ENCODE measurements around the gene AKAP6. TPM values are rescaled to one million over a fixed set of nuclear protein-coding genes. Genes with fewer than 3 reads are reported as not detected.

The AKAP6 gene
- total and polyA plus RNA-seq, 4 donors = 0.42 to 3.2 (median 1.7) TPM

DNA sequence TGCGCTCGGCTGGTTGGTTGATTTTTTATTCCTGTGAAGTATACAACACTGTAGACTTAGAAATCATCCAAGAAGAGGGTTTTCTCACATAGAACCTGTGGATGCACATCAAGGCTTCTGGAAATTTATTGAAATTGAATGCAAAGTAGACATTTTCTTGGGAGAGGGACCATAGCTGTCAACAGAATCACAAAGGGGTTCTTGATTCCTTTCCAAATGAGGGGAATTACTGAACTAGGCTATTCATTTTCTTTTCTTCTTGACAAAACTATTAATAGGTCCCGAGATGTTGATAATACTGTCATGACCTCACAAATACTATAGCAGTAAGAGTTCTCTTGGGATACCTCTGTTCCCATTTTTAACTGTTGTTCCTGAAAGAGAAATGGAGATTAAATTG, 73.9 kb downstream of the AKAP6 start:
- H3K4me1 ChIP-seq (ENCODE audit: control insufficient read depth in 4 of 4, insufficient read depth in 4 of 4, low read length in 3 of 4) = peaks cover 0 to 2% (median 0%) of the 10 kb centered on the region in 4 donors
- DNase-seq (ENCODE audit: low spot score) = no peak

More for the DNA sequence above, 73.9 kb downstream of the AKAP6 start:
- Histone ChIP-seq H3K4me3 (ENCODE audit: low read depth in 1 of 3, low read length in 3 of 3) (no peak overlapping the region), H3K9ac (ENCODE audit: low read depth in 1 of 2, low read length in 2 of 2) (no peak overlapping the region), H3K36me3 (ENCODE audit: control insufficient read depth in 4 of 4, insufficient read depth in 3 of 4, low read depth in 1 of 4, low read length in 3 of 4) (no peaks in the 10 kb centered on the region), H3K27me3 (ENCODE audit: control insufficient read depth in 4 of 4, insufficient read depth in 4 of 4, low read length in 3 of 4) (no peaks in the 10 kb centered on the region), H3K9me3 (ENCODE audit: control insufficient read depth in 4 of 4, low read length in 3 of 4) (no peaks in the 10 kb centered on the region), H3K27ac (ENCODE audit: low read depth in 1 of 2, low read length in 2 of 2) (no peak overlapping the region)
- TF ChIP-seq, protein P1, sequence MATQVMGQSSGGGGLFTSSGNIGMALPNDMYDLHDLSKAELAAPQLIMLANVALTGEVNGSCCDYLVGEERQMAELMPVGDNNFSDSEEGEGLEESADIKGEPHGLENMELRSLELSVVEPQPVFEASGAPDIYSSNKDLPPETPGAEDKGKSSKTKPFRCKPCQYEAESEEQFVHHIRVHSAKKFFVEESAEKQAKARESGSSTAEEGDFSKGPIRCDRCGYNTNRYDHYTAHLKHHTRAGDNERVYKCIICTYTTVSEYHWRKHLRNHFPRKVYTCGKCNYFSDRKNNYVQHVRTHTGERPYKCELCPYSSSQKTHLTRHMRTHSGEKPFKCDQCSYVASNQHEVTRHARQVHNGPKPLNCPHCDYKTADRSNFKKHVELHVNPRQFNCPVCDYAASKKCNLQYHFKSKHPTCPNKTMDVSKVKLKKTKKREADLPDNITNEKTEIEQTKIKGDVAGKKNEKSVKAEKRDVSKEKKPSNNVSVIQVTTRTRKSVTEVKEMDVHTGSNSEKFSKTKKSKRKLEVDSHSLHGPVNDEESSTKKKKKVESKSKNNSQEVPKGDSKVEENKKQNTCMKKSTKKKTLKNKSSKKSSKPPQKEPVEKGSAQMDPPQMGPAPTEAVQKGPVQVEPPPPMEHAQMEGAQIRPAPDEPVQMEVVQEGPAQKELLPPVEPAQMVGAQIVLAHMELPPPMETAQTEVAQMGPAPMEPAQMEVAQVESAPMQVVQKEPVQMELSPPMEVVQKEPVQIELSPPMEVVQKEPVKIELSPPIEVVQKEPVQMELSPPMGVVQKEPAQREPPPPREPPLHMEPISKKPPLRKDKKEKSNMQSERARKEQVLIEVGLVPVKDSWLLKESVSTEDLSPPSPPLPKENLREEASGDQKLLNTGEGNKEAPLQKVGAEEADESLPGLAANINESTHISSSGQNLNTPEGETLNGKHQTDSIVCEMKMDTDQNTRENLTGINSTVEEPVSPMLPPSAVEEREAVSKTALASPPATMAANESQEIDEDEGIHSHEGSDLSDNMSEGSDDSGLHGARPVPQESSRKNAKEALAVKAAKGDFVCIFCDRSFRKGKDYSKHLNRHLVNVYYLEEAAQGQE (IDR thresholded peaks at IDR 0.05) = no peak
- TF ChIP-seq TAF1 (conservative IDR thresholded peaks at IDR 0.05) = no peak
- no peak for TF ChIP-seq NR2F2 (IDR thresholded peaks at IDR 0.05)
- TF ChIP-seq EGR1 (IDR thresholded peaks at IDR 0.05; ENCODE audit: low read depth in 2 of 2) = no peak
- TF ChIP-seq GABPA (IDR thresholded peaks at IDR 0.05 in 1 of 2, conservative IDR thresholded peaks at IDR 0.05 in 1 of 2) = no peak
- TF ChIP-seq FOXA1 (IDR thresholded peaks at IDR 0.05) = no peak
- no peak for TF ChIP-seq SP1 (IDR thresholded peaks at IDR 0.05)
- TF ChIP-seq RXRA (IDR thresholded peaks at IDR 0.05) = no peak
- no peak for TF ChIP-seq YY1 (IDR thresholded peaks at IDR 0.05)
- no peak for TF ChIP-seq JUND (IDR thresholded peaks at IDR 0.05)
- TF ChIP-seq FOXA2 (IDR thresholded peaks at IDR 0.05) = no peak
- no peak for TF ChIP-seq HNF4G (IDR thresholded peaks at IDR 0.05)
- TF ChIP-seq, protein P2, sequence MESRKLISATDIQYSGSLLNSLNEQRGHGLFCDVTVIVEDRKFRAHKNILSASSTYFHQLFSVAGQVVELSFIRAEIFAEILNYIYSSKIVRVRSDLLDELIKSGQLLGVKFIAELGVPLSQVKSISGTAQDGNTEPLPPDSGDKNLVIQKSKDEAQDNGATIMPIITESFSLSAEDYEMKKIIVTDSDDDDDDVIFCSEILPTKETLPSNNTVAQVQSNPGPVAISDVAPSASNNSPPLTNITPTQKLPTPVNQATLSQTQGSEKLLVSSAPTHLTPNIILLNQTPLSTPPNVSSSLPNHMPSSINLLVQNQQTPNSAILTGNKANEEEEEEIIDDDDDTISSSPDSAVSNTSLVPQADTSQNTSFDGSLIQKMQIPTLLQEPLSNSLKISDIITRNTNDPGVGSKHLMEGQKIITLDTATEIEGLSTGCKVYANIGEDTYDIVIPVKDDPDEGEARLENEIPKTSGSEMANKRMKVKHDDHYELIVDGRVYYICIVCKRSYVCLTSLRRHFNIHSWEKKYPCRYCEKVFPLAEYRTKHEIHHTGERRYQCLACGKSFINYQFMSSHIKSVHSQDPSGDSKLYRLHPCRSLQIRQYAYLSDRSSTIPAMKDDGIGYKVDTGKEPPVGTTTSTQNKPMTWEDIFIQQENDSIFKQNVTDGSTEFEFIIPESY (IDR thresholded peaks at IDR 0.05) = no peak
- TF ChIP-seq, protein P3, sequence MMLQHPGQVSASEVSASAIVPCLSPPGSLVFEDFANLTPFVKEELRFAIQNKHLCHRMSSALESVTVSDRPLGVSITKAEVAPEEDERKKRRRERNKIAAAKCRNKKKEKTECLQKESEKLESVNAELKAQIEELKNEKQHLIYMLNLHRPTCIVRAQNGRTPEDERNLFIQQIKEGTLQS (IDR thresholded peaks at IDR 0.05) = no peak
- TF ChIP-seq, protein P4, sequence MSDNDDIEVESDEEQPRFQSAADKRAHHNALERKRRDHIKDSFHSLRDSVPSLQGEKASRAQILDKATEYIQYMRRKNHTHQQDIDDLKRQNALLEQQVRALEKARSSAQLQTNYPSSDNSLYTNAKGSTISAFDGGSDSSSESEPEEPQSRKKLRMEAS (IDR thresholded peaks at IDR 0.05) = no peak
- no peak for TF ChIP-seq HNF4A (conservative IDR thresholded peaks at IDR 0.05)
- TF ChIP-seq RAD21 (IDR thresholded peaks at IDR 0.05) = no peak
- TF ChIP-seq, protein P5, sequence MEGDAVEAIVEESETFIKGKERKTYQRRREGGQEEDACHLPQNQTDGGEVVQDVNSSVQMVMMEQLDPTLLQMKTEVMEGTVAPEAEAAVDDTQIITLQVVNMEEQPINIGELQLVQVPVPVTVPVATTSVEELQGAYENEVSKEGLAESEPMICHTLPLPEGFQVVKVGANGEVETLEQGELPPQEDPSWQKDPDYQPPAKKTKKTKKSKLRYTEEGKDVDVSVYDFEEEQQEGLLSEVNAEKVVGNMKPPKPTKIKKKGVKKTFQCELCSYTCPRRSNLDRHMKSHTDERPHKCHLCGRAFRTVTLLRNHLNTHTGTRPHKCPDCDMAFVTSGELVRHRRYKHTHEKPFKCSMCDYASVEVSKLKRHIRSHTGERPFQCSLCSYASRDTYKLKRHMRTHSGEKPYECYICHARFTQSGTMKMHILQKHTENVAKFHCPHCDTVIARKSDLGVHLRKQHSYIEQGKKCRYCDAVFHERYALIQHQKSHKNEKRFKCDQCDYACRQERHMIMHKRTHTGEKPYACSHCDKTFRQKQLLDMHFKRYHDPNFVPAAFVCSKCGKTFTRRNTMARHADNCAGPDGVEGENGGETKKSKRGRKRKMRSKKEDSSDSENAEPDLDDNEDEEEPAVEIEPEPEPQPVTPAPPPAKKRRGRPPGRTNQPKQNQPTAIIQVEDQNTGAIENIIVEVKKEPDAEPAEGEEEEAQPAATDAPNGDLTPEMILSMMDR (IDR thresholded peaks at IDR 0.05; ENCODE audit: low read depth, low read length, missing input control) = no peak
- 96% methylated on average over 3 of the region's 3 CpGs for WGBS
